ENCODE measurements around the gene CCDC40. TPM values are rescaled to one million over a fixed set of nuclear protein-coding genes. Genes with fewer than 3 reads are reported as not detected.

The CCDC40 gene
- total RNA-seq, 3 donors from 2014 or later, result 7.4 to 11.8 (median 11.6) TPM

- DNase-seq (ENCODE audit: low spot score in 2 of 2), result no peak
- Histone ChIP-seq H3K9me3 (no peaks in the 10 kb centered on the region), H3K36me3 (no peaks in the 10 kb centered on the region), H3K4me1 (peaks cover 3 to 7% of the 10 kb centered on the region in 2 donors), H3K27me3 (no peaks in the 10 kb centered on the region), H3K4me3 (no peak overlapping the region), H3K27ac (no peak overlapping the region)
- intact Hi-C loops (cut with DNase I; ENCODE audit: low total_unique reads), result no loop called here
- no peak for TF ChIP-seq POLR2AphosphoS5 (IDR thresholded peaks at IDR 0.05)
- TF ChIP-seq CTCF (IDR thresholded peaks at IDR 0.05), result no peak
- no peak for TF ChIP-seq POLR2A (IDR thresholded peaks at IDR 0.05)
Observed at GRCh38 chr17:80021600-80021999, 14.8 kb upstream of the CCDC40 start.

GRCh38 chr17:80023481-80024205 is 12.8 kb upstream of the CCDC40 start:
- Histone ChIP-seq H3K4me3 (peak overlapping the region in 2 of 3 donors; percentile 8 to 51), H3K9me3 (no peaks in the 10 kb centered on the region), H3K4me1 (peaks cover 3 to 11% of the 10 kb centered on the region in 2 donors), H3K27ac (peak overlapping the region; percentile 10 to 82), H3K27me3 (no peaks in the 10 kb centered on the region), H3K36me3 (no peaks in the 10 kb centered on the region)
- intact Hi-C loops (cut with DNase I; ENCODE audit: low total_unique reads), result no loop called here
- TF ChIP-seq CTCF (IDR thresholded peaks at IDR 0.05), result no peak
- no peak for TF ChIP-seq POLR2A (IDR thresholded peaks at IDR 0.05)
- DNase-seq (ENCODE audit: low spot score in 2 of 2), result no peak

- no peak for TF ChIP-seq POLR2AphosphoS5 (IDR thresholded peaks at IDR 0.05)
- TF ChIP-seq POLR2A (IDR thresholded peaks at IDR 0.05), result no peak
- TF ChIP-seq CTCF (IDR thresholded peaks at IDR 0.05), result no peak
- Histone ChIP-seq H3K9me3 (no peaks in the 10 kb centered on the region), H3K4me1 (peaks cover 3 to 18% of the 10 kb centered on the region in 2 donors), H3K4me3 (peak overlapping the region in 2 of 3 donors; percentile 8 to 51), H3K27ac (peak overlapping the region; percentile 10 to 82), H3K36me3 (no peaks in the 10 kb centered on the region), H3K27me3 (no peaks in the 10 kb centered on the region)
- no peak for DNase-seq (ENCODE audit: low spot score in 2 of 2)
- intact Hi-C loops (cut with DNase I; ENCODE audit: low total_unique reads), result no loop called here
Observed at GRCh38 chr17:80024206-80024972, 12.1 kb upstream of the CCDC40 start.

GRCh38 chr17:80025140-80025539 is 11.3 kb upstream of the CCDC40 start:
- Histone ChIP-seq H3K27me3 (no peaks in the 10 kb centered on the region), H3K27ac (peak overlapping the region; percentile 64 to 82), H3K9me3 (no peaks in the 10 kb centered on the region), H3K36me3 (no peaks in the 10 kb centered on the region), H3K4me3 (no peak overlapping the region), H3K4me1 (peaks cover 11 to 26% of the 10 kb centered on the region in 2 donors)
- no peak for TF ChIP-seq POLR2A (IDR thresholded peaks at IDR 0.05)
- no peak for TF ChIP-seq POLR2AphosphoS5 (IDR thresholded peaks at IDR 0.05)
- no peak for TF ChIP-seq CTCF (IDR thresholded peaks at IDR 0.05)
- DNase-seq (ENCODE audit: low spot score in 2 of 2), result peak in 1 of 2 donors; percentile 84
- intact Hi-C loops (cut with DNase I; ENCODE audit: low total_unique reads), result no loop called here

- no peak for TF ChIP-seq POLR2A (IDR thresholded peaks at IDR 0.05)
- TF ChIP-seq POLR2AphosphoS5 (IDR thresholded peaks at IDR 0.05), result no peak
- TF ChIP-seq CTCF (IDR thresholded peaks at IDR 0.05), result no peak
- Histone ChIP-seq H3K36me3 (no peaks in the 10 kb centered on the region), H3K27me3 (no peaks in the 10 kb centered on the region), H3K4me3 (no peak overlapping the region), H3K27ac (peak overlapping the region; percentile 64 to 82), H3K4me1 (peaks cover 17 to 32% of the 10 kb centered on the region in 2 donors), H3K9me3 (no peaks in the 10 kb centered on the region)
- intact Hi-C loops (cut with DNase I; ENCODE audit: low total_unique reads), result no loop called here
- no peak for DNase-seq (ENCODE audit: low spot score in 2 of 2)
Observed at GRCh38 chr17:80025796-80026195, 10.6 kb upstream of the CCDC40 start.
